Measurements from ENCODE around the gene CEP295NL.

DNA sequence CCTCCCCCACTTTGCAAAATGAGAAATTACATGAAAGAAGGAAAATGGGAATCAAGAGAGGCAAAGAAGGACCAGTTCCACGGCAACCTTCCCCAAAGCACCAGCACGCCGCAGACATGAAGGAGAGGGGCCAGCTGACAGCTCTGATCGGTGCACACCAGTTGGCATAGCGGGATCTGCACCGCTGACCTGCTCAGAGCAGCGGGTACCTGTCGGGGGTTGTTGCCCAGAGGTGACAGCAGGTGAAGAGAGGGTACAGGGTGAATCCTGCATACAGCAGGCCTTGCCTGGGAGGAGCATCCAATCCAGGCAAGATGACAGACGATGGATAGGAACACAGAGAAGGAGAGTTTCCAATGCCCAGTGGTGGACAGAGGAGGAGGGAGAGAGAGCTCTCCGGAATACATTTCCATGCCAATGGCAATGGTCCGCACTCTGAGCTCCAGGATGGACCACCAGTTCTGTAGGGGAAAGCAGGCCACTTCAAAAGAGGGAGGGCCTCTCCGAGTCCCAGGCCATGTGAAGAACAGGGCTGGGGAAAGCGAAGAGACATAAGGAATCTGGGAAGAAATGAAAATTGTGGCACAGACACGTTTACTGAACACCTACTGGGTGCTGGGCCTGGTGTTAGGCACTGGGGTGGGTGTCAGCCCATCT, 24.0 kb downstream of the CEP295NL start:
- TF ChIP-seq, protein P1, sequence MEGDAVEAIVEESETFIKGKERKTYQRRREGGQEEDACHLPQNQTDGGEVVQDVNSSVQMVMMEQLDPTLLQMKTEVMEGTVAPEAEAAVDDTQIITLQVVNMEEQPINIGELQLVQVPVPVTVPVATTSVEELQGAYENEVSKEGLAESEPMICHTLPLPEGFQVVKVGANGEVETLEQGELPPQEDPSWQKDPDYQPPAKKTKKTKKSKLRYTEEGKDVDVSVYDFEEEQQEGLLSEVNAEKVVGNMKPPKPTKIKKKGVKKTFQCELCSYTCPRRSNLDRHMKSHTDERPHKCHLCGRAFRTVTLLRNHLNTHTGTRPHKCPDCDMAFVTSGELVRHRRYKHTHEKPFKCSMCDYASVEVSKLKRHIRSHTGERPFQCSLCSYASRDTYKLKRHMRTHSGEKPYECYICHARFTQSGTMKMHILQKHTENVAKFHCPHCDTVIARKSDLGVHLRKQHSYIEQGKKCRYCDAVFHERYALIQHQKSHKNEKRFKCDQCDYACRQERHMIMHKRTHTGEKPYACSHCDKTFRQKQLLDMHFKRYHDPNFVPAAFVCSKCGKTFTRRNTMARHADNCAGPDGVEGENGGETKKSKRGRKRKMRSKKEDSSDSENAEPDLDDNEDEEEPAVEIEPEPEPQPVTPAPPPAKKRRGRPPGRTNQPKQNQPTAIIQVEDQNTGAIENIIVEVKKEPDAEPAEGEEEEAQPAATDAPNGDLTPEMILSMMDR (IDR thresholded peaks at IDR 0.05; ENCODE audit: low read length): no peak
- no peak for TF ChIP-seq EZH2 (IDR thresholded peaks at IDR 0.05; ENCODE audit: borderline replicate concordance, low read length)
